CD4-positive, alpha-beta memory T cell (primary cell): ENCODE data around the gene CLDN20. TPM values are rescaled to one million over a fixed set of nuclear protein-coding genes. Genes with fewer than 3 reads are reported as not detected.

Experiments used
- CTCF ChIA-PET: fragments of 350-600 bp; sonication (Branson Sonifier 250); formaldehyde crosslinking; loops from one replicate; lab custom pipeline; 2021; ENCODE audit warnings: inconsistent platforms; ENCODE audit not compliant: partially characterized antibody; lab: Charles Lee
- POLR2A ChIA-PET: fragments of 350-600 bp; sonication (Branson Sonifier 250); formaldehyde crosslinking; loops from one replicate; lab custom pipeline; 2021; ENCODE audit not compliant: partially characterized antibody; lab: Charles Lee
- DNase-seq, 5 donors: peaks; one replicate each; pipeline versions ENCODE4 v3.0.0 to v3.0.0-alpha.2; 2020 to 2022; ENCODE audit warnings: mixed read lengths in 1 of 5
- H3K27ac ChIP-seq: one replicate; pipeline ENCODE4 v1.7.0; 2013; ENCODE audit warnings: low read depth, low read length
- H3K27me3 ChIP-seq: 2 replicates; pipeline ENCODE4 v1.7.0; 2013; ENCODE audit warnings: mild to moderate bottlenecking, low read length, moderate library complexity; ENCODE audit not compliant: insufficient read depth
- H3K36me3 ChIP-seq: 2 replicates; pipeline ENCODE4 v1.7.0; 2013; ENCODE audit warnings: mild to moderate bottlenecking, low read length, moderate library complexity; ENCODE audit not compliant: insufficient read depth
- H3K4me1 ChIP-seq: 2 replicates; pipeline ENCODE4 v1.7.0; 2013; ENCODE audit warnings: mild to moderate bottlenecking, low read length, moderate library complexity; ENCODE audit not compliant: insufficient read depth
- H3K4me3 ChIP-seq, 2 donors: one replicate each; pipeline ENCODE4 v1.7.0; 2013; ENCODE audit warnings: low read length in 2 of 2, mild to moderate bottlenecking in 1 of 2
- H3K9me3 ChIP-seq, 2 donors: one replicate each; pipeline ENCODE4 v1.7.0; 2013; ENCODE audit warnings: low read length in 2 of 2, control low read depth in 1 of 2; ENCODE audit not compliant: control insufficient read depth in 1 of 2
- H3K27ac Mint-ChIP-seq, 7 donors: one replicate each; pipeline ENCODE4 v1.8.0; 2020 to 2021; ENCODE audit warnings: mixed read lengths in 7 of 7, mild to moderate bottlenecking in 6 of 7, inconsistent platforms in 3 of 7, moderate library complexity in 3 of 7
- H3K27me3 Mint-ChIP-seq, 2 donors: one replicate each; pipeline ENCODE4 v1.8.0; 2020 to 2021; ENCODE audit warnings: mixed read lengths in 2 of 2
- H3K36me3 Mint-ChIP-seq, 2 donors: one replicate each; pipeline ENCODE4 v1.8.0; 2020 to 2021; ENCODE audit warnings: mixed read lengths in 2 of 2, inconsistent platforms in 1 of 2, mild to moderate bottlenecking in 1 of 2
- H3K4me1 Mint-ChIP-seq, 4 donors: one replicate each; pipeline ENCODE4 v1.8.0; 2020 to 2021; ENCODE audit warnings: mixed read lengths in 4 of 4, mild to moderate bottlenecking in 1 of 4
- H3K4me3 Mint-ChIP-seq, 8 donors: one replicate each; pipeline ENCODE4 v1.8.0; 2020 to 2021; ENCODE audit warnings: mixed read lengths in 8 of 8, mild to moderate bottlenecking in 7 of 8, moderate library complexity in 6 of 8, inconsistent platforms in 3 of 8
- H3K9me3 Mint-ChIP-seq, 8 donors: one replicate each; pipeline ENCODE4 v1.8.0; 2020 to 2021; ENCODE audit warnings: mixed read lengths in 8 of 8, mild to moderate bottlenecking in 5 of 8, inconsistent platforms in 3 of 8, moderate library complexity in 1 of 8
- intact Hi-C: fragments of 100-400 bp; cut with micrococcal nuclease; formaldehyde crosslinking; loops from one replicate; pipeline ENCODE4 v1.15.1; 2023
- polyA plus RNA-seq, 2 donors: library from polyadenylated mRNA; unstranded; fragments of 300-500 nt; fragmentation: Illumina TruSeq; gene quantifications; one replicate each; pipeline ENCODE4 v1.2.3, GENCODE V29; 2021
- total RNA-seq, 2 experiments: library from RNA; stranded (reverse); gene quantifications; one replicate each; pipeline ENCODE4 v1.2.3, GENCODE V29; 2021

Gene CLDN20
- total and polyA plus RNA-seq, 4 experiments from 2014 or later, result not detected

GRCh38 chr6:155245193-155245592 is 18.6 kb upstream of the CLDN20 start:
- Histone ChIP-seq H3K36me3 (no peaks in the 10 kb centered on the region), H3K4me1 (no peaks in the 10 kb centered on the region), H3K4me3 (no peak overlapping the region), H3K9me3 (no peaks in the 10 kb centered on the region), H3K27ac (no peak overlapping the region), H3K27me3 (no peaks in the 10 kb centered on the region)
- H3K27ac Mint-ChIP-seq, result no peak overlapping the region
- ChIA-PET POLR2A (no interaction called here), CTCF (interaction anchor here (1.2 kb wide), 1 partner anchor 21 kb away, joined by 3 read pairs; no protein-coding TSS in a partner anchor)
- peaks cover 5 to 8% of the 10 kb centered on the region in 2 donors for H3K36me3 Mint-ChIP-seq
- DNase-seq, result no peak
- peaks cover 2% of the 10 kb centered on the region in 2 donors for H3K27me3 Mint-ChIP-seq
- intact Hi-C loops, result no loop called here
- peaks cover 0 to 5% (median 0%) of the 10 kb centered on the region in 8 donors for H3K9me3 Mint-ChIP-seq
- H3K4me1 Mint-ChIP-seq, result peaks cover 0 to 3% (median 0%) of the 10 kb centered on the region in 4 donors
- no peak overlapping the region for H3K4me3 Mint-ChIP-seq

DNA sequence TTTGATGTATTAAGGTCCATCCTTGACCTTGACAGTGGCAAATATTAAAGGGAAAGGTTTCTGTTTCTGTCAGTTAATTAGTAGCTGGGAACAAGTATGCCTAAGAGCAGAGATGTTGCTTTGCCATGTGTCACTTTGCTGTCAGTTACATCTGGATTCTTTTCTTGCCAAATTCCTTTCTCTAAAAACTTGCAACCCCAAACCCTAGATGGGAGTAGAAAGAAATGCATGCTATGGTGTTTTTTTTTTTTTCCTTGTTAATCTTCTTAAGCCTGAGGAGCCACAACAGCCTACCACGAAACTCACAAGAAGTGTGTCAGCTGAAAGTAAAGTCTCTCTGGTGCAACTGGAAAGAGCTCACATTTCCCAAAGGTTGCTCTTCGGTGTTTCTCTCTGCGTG is 18.0 kb upstream of the CLDN20 start:
- peaks cover 0 to 2% of the 10 kb centered on the region in 2 donors for H3K27me3 Mint-ChIP-seq
- no peak overlapping the region for H3K4me3 Mint-ChIP-seq
- Histone ChIP-seq H3K4me3 (no peak overlapping the region), H3K27ac (no peak overlapping the region), H3K4me1 (no peaks in the 10 kb centered on the region), H3K9me3 (no peaks in the 10 kb centered on the region), H3K27me3 (no peaks in the 10 kb centered on the region), H3K36me3 (no peaks in the 10 kb centered on the region)
- no peak overlapping the region for H3K27ac Mint-ChIP-seq
- DNase-seq, result no peak
- intact Hi-C loops, result no loop called here
- H3K4me1 Mint-ChIP-seq, result peaks cover 0 to 3% (median 0%) of the 10 kb centered on the region in 4 donors
- CTCF ChIA-PET, result interaction anchor here (0.7 to 1.4 kb wide), 4 partner anchors 12 to 1312 kb away, joined by 3 read pairs; no protein-coding TSS in a partner anchor
- POLR2A ChIA-PET, result no interaction called here
- peaks cover 0 to 5% (median 0%) of the 10 kb centered on the region in 8 donors for H3K9me3 Mint-ChIP-seq
- H3K36me3 Mint-ChIP-seq, result peaks cover 6 to 8% of the 10 kb centered on the region in 2 donors

- Mint-ChIP-seq H3K27me3 (peaks cover 0 to 2% of the 10 kb centered on the region in 2 donors), H3K4me1 (peaks cover 0 to 3% (median 0%) of the 10 kb centered on the region in 4 donors), H3K36me3 (peaks cover 8% of the 10 kb centered on the region in 2 donors), H3K9me3 (peaks cover 0 to 5% (median 0%) of the 10 kb centered on the region in 8 donors), H3K4me3 (no peak overlapping the region), H3K27ac (no peak overlapping the region)
- no peaks in the 10 kb centered on the region for H3K9me3 ChIP-seq
- H3K4me3 ChIP-seq, result no peak overlapping the region
- ChIA-PET CTCF (interaction anchor here (0.9 to 3.0 kb wide), 5 partner anchors 11 to 572 kb away, joined by 3 to 46 read pairs (median 3); no protein-coding TSS in a partner anchor), POLR2A (interaction anchor here (1.5 kb wide), 1 partner anchor 69 kb away, joined by 5 read pairs; no protein-coding TSS in a partner anchor)
- H3K4me1 ChIP-seq, result no peaks in the 10 kb centered on the region
- no peaks in the 10 kb centered on the region for H3K36me3 ChIP-seq
- H3K27me3 ChIP-seq, result no peaks in the 10 kb centered on the region
- intact Hi-C loops, result no loop called here
- DNase-seq, result no peak
- no peak overlapping the region for H3K27ac ChIP-seq
Measured at GRCh38 chr6:155246825-155247224, 17.0 kb upstream of the CLDN20 start.

DNA sequence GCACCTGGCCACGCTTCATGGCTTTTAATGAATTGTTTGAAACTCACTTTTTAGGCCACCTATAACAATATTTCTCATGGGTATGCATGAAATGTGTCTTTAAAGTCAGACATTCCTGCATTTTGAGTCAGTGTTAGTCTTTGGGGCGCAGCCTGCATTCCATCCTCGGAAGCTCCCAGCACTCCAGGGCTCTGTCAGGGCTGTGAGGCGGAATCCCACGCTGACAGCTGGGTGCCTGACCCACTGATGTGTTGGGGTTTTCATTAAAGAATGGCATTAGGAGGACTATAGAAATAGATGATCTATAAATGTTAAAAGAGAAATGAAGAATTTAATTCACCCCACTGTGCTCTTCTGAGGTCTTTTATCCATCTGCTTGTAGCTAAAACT is 16.2 kb upstream of the CLDN20 start:
- H3K4me3 ChIP-seq, result no peak overlapping the region
- H3K4me1 Mint-ChIP-seq, result peaks cover 0 to 3% (median 0%) of the 10 kb centered on the region in 4 donors
- no peak overlapping the region for H3K4me3 Mint-ChIP-seq
- H3K27ac ChIP-seq, result no peak overlapping the region
- peaks cover 8 to 10% of the 10 kb centered on the region in 2 donors for H3K36me3 Mint-ChIP-seq
- no peak for DNase-seq
- H3K27ac Mint-ChIP-seq, result no peak overlapping the region
- ChIA-PET CTCF (interaction anchor here (0.9 to 3.0 kb wide), 9 partner anchors 8 to 323 kb away, joined by 3 to 46 read pairs (median 4); no protein-coding TSS in a partner anchor), POLR2A (interaction anchor here (1.5 kb wide), 1 partner anchor 70 kb away, joined by 5 read pairs; no protein-coding TSS in a partner anchor)
- H3K9me3 ChIP-seq, result no peaks in the 10 kb centered on the region
- no peaks in the 10 kb centered on the region for H3K27me3 ChIP-seq
- no peaks in the 10 kb centered on the region for H3K4me1 ChIP-seq
- H3K36me3 ChIP-seq, result no peaks in the 10 kb centered on the region
- no peaks in the 10 kb centered on the region for H3K9me3 Mint-ChIP-seq
- no peaks in the 10 kb centered on the region for H3K27me3 Mint-ChIP-seq
- intact Hi-C loops, result loop anchor here (1.0 kb wide), 1 partner anchor 70 kb away; no protein-coding TSS in a partner anchor

DNA sequence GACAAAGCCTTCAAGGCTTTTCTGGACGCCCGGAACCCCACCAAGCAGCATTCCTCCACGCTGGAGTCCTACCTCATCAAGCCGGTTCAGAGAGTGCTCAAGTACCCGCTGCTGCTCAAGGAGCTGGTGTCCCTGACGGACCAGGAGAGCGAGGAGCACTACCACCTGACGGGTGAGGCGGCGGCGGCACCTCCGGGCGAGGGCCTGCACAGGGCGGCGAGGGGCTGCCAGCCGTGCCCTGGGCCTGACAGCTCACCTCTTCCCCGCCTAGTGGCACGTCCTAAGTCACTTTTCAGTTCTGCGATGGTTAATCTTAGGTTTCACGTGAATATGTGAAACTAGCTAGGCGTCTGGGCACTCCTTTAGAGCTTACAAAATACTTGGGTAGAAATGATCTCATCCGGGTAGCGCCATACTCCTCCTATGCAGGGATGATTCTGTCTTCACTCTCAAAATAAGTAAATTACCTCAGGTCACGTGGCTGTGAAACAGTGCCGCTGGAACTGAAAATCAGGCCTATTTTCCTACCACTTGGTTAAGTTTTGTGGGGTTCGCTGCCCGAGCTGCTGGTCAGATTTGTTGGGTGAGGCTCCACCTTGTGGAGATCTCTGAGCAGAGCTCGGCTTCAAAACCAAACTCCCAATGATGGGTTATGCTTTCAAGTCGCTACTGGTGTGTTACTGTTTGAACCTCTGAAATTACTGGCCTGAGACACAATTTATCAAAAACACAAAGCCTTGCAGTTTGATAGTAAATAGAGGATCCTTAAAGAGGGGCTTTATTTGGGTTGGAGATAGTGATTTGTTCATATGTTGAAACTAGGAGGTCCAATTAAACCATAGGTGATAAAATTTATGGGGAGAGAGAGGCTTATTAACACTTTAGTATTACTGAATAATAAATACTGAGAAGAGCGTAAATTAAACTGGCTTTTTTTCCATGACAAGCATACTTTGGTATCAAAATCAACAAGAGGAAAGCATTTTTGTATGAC is 15.5 kb upstream of the CLDN20 start:
- H3K27me3 ChIP-seq, result no peaks in the 10 kb centered on the region
- DNase-seq, result peak in 2 of 5 donors; percentile 2 to 3
- H3K36me3 Mint-ChIP-seq, result peaks cover 10 to 17% of the 10 kb centered on the region in 2 donors
- peaks cover 0 to 3% (median 0%) of the 10 kb centered on the region in 4 donors for H3K4me1 Mint-ChIP-seq
- peak overlapping the region in 3 of 7 donors; percentile 18 to 58 (median 42) for H3K27ac Mint-ChIP-seq
- no peak overlapping the region for H3K4me3 ChIP-seq
- H3K9me3 ChIP-seq, result no peaks in the 10 kb centered on the region
- POLR2A ChIA-PET, result interaction anchor here (1.5 kb wide), 1 partner anchor 71 kb away, joined by 5 read pairs; no protein-coding TSS in a partner anchor
- no peak overlapping the region for H3K4me3 Mint-ChIP-seq
- no peaks in the 10 kb centered on the region for H3K27me3 Mint-ChIP-seq
- no peaks in the 10 kb centered on the region for H3K9me3 Mint-ChIP-seq
- no peaks in the 10 kb centered on the region for H3K36me3 ChIP-seq
- H3K4me1 ChIP-seq, result no peaks in the 10 kb centered on the region
- H3K27ac ChIP-seq, result no peak overlapping the region
- CTCF ChIA-PET, result interaction anchor here (0.9 to 3.0 kb wide), 10 partner anchors 9 to 324 kb away, joined by 3 to 46 read pairs (median 4); no protein-coding TSS in a partner anchor
- intact Hi-C loops, result loop anchor here (1.0 kb wide), 1 partner anchor 71 kb away; no protein-coding TSS in a partner anchor

DNA sequence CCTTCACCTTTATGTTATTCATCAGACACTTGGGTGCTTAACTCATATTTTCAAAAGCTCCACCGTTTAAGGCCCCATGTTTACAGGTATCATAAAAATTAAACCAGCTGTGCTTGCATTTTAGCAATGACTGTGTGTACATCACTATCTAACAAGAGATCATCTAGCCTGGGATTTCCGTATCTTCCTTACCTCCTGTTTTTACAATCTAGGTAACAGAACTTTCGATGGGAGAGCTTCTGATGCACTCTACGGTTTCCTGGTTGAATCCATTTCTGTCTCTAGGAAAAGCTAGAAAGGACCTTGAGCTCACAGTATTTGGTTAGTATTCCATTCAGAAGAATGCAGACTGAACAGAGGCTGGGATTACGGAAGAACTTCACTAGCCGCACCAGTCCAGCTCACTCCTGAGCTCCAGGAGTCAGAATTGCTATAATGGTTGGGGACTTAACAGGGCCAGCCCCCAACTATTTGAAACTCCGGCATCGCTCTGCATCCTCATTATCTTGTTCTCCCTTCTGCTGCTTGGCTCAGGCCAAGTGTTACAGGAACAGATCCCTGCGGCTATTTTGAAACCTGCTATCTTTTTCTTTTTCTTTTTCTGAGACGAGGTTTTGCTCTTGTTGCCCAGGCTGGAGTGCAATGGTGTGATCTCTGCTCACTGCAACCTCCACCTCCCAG is 13.0 kb upstream of the CLDN20 start:
- H3K27me3 ChIP-seq, result no peaks in the 10 kb centered on the region
- no peak overlapping the region for H3K4me3 Mint-ChIP-seq
- H3K9me3 Mint-ChIP-seq, result no peaks in the 10 kb centered on the region
- H3K4me3 ChIP-seq, result no peak overlapping the region
- DNase-seq, result no peak
- H3K4me1 Mint-ChIP-seq, result peaks cover 0 to 3% (median 0%) of the 10 kb centered on the region in 4 donors
- H3K27ac Mint-ChIP-seq, result peak overlapping the region in 2 of 7 donors; percentile 38 to 71
- POLR2A ChIA-PET, result no interaction called here
- CTCF ChIA-PET, result interaction anchor here (0.5 to 3.1 kb wide), 5 partner anchors 11 to 322 kb away, joined by 3 to 23 read pairs (median 5); no protein-coding TSS in a partner anchor
- peaks cover 7% of the 10 kb centered on the region for H3K36me3 ChIP-seq
- H3K4me1 ChIP-seq, result no peaks in the 10 kb centered on the region
- H3K36me3 Mint-ChIP-seq, result peaks cover 28 to 40% of the 10 kb centered on the region in 2 donors
- no peaks in the 10 kb centered on the region for H3K27me3 Mint-ChIP-seq
- H3K9me3 ChIP-seq, result no peaks in the 10 kb centered on the region
- no peak overlapping the region for H3K27ac ChIP-seq
- intact Hi-C loops, result no loop called here
